A673 (cell line): ENCODE data around the gene TPK1.

Experiments
- CTCF ChIP-seq: fragments of 300-800, 200-600 bp; sonication (generic); conservative IDR thresholded peaks from 2 replicates; pipeline ENCODE4 v1.5.1; 2017; ENCODE audit warnings: low read depth, mild to moderate bottlenecking, antibody characterized with exemption, low read length, moderate library complexity, mixed read lengths
- EZH2 ChIP-seq: fragments of 200-600 bp; sonication (generic); IDR thresholded peaks from 2 replicates; pipeline ENCODE4 v1.6.1; 2017; ENCODE audit warnings: borderline replicate concordance, low read depth, mild to moderate bottlenecking, mixed read lengths, antibody characterized with exemption, low read length; ENCODE audit not compliant: poor library complexity, severe bottlenecking

GRCh38 chr7:144674550-144674949 lies 161.3 kb downstream of the TPK1 start:
- TF ChIP-seq CTCF (no peak), EZH2 (no peak)
